ENCODE results near the gene HOXD9.

HOXD9 gene

GRCh38 chr2:176093145-176093897, 29.2 kb upstream of the HOXD9 start:
- POLR2A ChIA-PET, result no interaction called here
- H3K4me3 ChIP-seq (ENCODE audit: low read depth, low read length), result no peak overlapping the region
- TF ChIP-seq, protein P1, sequence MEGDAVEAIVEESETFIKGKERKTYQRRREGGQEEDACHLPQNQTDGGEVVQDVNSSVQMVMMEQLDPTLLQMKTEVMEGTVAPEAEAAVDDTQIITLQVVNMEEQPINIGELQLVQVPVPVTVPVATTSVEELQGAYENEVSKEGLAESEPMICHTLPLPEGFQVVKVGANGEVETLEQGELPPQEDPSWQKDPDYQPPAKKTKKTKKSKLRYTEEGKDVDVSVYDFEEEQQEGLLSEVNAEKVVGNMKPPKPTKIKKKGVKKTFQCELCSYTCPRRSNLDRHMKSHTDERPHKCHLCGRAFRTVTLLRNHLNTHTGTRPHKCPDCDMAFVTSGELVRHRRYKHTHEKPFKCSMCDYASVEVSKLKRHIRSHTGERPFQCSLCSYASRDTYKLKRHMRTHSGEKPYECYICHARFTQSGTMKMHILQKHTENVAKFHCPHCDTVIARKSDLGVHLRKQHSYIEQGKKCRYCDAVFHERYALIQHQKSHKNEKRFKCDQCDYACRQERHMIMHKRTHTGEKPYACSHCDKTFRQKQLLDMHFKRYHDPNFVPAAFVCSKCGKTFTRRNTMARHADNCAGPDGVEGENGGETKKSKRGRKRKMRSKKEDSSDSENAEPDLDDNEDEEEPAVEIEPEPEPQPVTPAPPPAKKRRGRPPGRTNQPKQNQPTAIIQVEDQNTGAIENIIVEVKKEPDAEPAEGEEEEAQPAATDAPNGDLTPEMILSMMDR (IDR thresholded peaks at IDR 0.05; ENCODE audit: insufficient read depth, low read length, missing control alignments), result peak; percentile 6
- no peak for DNase-seq (ENCODE audit: low read depth, low spot score)
- CTCF ChIA-PET, result interaction anchor here (0.7 to 6.3 kb wide), 5 partner anchors 402 to 727 kb away, joined by 3 to 82 read pairs (median 3); no protein-coding TSS in a partner anchor

DNA sequence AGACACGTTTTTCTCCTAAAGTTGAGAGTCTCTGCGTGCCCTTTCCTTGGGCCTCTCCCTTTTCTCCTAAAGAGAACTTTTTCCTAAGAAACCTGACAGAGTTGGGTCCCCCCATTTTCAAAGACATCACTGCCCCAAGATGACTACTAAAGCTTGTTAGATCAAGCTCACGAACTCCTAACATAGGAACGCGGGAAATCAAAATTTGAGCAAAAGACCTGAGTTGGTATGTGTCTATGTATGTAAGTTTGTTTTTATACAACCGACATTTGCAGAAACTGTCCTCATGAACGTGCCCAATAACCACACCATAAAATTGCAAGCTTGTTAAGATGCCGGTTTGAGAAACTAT, 28.6 kb upstream of the HOXD9 start:
- CTCF ChIA-PET, result interaction anchor here (0.8 to 6.3 kb wide), 7 partner anchors 10 to 843 kb away, joined by 3 to 93 read pairs (median 5); partner anchors contain the start of genes EVX2 and HOXD11
- POLR2A ChIA-PET, result no interaction called here
- TF ChIP-seq, protein P1 (IDR thresholded peaks at IDR 0.05; ENCODE audit: insufficient read depth, low read length, missing control alignments), result no peak
- no peak overlapping the region for H3K4me3 ChIP-seq (ENCODE audit: low read depth, low read length)
- DNase-seq (ENCODE audit: low read depth, low spot score), result no peak

- no peak overlapping the region for H3K4me3 ChIP-seq (ENCODE audit: low read depth, low read length)
- TF ChIP-seq, protein P1 (IDR thresholded peaks at IDR 0.05; ENCODE audit: insufficient read depth, low read length, missing control alignments), result no peak
- DNase-seq (ENCODE audit: low read depth, low spot score), result no peak
- POLR2A ChIA-PET, result no interaction called here
- CTCF ChIA-PET, result interaction anchor here (0.8 to 6.3 kb wide), 7 partner anchors 9 to 844 kb away, joined by 3 to 93 read pairs (median 5); partner anchors contain the start of genes EVX2 and HOXD11
These were observed 28.2 kb upstream of the HOXD9 start for GRCh38 chr2:176094349-176094748.

DNA sequence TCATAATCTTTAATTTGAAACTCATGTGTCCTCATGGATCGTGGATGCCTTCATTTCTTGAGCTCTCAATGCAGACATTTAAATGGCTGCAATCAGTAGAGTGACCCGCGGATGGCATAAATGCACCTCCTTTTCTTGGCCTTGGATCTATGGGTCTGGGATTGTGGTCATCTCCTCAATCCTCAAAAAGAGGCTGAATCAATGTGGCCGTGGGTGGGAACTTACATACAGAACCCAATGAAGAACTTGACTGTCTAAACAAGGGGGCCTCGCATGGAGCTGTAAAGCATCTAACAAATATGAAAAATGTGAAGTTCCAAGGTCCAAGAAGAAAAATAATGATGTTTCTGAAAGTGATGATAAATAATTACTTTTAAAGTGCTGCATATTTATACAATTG, 27.1 kb upstream of the HOXD9 start:
- no peak for DNase-seq (ENCODE audit: low read depth, low spot score)
- H3K4me3 ChIP-seq (ENCODE audit: low read depth, low read length), result no peak overlapping the region
- POLR2A ChIA-PET, result no interaction called here
- CTCF ChIA-PET, result interaction anchor here (1.3 to 6.3 kb wide), 12 partner anchors 7 to 892 kb away, joined by 3 to 93 read pairs (median 15); partner anchors contain the start of genes EVX2 and HOXD11
- TF ChIP-seq, protein P1 (IDR thresholded peaks at IDR 0.05; ENCODE audit: insufficient read depth, low read length, missing control alignments), result no peak

- CTCF ChIA-PET, result interaction anchor here (0.8 to 6.3 kb wide), 25 partner anchors 8 to 1401 kb away, joined by 3 to 93 read pairs (median 6); partner anchors contain the start of genes EVX2 and HOXD9
- POLR2A ChIA-PET, result no interaction called here
- TF ChIP-seq, protein P1 (IDR thresholded peaks at IDR 0.05; ENCODE audit: insufficient read depth, low read length, missing control alignments), result no peak
- no peak overlapping the region for H3K4me3 ChIP-seq (ENCODE audit: low read depth, low read length)
- DNase-seq (ENCODE audit: low read depth, low spot score), result no peak
These were observed 26.1 kb upstream of the HOXD9 start for GRCh38 chr2:176096243-176096985.

All from AG04449 (cell line).